Activated CD4-positive, alpha-beta T cell treated with anti-CD3 and anti-CD28 coated beads for 1 hour (primary cell): ENCODE results near the gene C10orf105.
A peak's percentile ranks its signal among the peaks of the same experiment; 100 is the strongest.

ENCODE experiments used
- DNase-seq: peaks from one replicate; pipeline ENCODE4 v3.0.0-alpha.2; 2020

Gene C10orf105

DNA sequence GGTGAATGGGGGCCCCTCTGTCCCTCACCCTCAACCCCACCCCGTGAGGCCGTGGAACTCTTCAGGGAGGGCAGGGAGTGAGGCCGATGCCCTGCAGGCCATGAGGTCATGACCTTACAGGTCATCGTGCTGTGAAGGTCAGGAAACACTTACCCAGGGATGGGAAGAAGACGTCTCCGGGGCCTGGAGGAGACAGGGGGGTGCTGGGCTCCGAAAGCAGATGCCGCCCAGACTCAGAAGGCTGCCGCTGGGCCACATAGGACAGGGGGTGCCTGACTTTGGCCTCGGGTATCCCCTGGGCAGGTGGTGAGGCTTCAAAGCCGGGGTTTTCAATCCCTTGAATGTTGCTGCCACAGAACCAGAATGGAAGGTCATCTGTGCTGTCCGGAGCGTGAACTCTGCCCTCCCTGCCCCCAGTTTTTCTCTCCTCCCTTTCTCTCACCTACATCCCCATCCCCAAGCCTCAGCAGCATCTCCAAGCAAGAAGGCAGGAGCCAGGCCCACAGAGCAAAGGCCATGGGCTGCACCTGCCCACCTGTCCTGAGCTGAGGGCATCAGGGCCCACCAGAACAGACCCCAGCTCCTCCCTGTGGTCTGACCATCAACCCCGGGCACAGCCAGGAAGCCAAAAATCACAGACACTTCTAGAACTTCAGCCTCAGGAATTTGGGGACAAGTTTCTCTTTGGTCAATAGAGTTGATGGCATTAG, 32.1 kb upstream of the C10orf105 start:
- no peak for DNase-seq

DNA sequence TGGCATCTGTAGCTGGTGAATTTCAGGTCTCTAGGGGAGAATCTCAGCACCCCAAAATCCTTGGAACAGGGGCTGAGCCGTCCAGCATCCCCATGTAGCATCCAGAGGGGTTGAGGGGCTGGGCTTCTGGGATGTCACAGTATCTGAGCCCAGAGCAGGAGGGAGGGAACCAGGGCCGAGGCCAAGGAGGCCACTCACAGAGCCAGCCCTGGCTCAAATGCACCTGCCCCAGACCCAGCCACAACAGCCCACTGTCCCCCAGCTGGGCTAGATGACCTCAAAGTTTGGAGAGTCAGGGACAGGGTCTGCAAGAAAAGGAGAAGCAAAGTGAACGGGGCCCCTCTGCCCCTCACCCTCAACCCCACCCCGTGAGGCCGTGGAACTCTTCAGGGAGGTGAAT, 31.4 kb upstream of the C10orf105 start:
- DNase-seq: no peak

DNA sequence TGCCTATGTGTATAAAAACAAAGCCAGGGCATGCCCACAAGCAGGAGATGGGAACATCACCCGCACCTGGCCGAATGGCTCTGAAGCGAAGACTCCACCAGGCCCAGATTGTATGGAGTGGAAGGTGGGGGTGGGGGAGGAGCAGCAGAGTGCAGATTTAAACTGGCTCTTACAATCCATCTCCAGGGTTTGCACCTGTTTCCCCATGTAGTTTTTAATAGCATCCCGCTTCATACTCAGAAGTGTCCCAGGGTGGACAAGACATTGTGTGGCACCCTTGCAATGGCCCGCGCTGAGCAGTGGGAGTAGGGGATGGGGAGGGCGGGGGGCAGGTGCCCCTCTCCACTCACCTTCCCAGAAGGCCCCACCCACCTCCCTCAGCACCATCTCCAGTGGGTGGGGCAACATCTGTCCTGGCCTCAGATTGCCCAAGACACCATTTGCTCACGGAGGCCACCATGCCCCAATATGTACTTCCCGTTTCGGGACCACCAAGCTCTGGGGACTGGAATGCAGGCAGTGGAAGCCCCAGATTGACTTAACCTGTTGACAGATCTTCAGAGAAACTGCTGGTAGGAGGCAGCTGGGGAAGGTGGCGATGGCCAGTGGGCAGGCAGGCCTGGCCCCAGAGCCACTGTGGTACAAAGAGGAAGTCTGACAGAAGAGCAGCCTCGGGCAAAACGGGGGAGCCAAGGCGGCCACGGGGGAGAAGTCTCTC, 30.7 kb upstream of the C10orf105 start:
- DNase-seq: no peak

DNA sequence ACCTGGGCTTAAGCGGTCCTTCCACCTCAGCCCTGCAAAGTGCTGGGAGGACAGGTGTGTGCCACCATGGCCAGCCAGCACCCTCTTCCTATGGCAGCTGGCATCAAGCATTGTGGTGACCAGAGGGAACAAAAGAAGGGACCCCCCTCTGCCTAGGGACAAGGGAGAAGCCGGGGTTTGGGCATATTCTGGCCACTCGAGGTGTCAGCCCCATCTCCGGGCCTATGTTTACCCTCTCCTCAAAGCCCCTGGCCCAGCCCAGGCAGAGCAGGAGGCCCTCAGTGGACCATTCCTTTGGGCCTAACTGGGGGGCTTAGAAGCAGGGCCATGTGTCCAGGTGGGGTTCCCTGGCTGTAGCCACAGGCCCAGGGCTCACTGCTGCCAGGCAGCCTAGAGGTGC, 29.8 kb upstream of the C10orf105 start:
- DNase-seq: no peak

DNA sequence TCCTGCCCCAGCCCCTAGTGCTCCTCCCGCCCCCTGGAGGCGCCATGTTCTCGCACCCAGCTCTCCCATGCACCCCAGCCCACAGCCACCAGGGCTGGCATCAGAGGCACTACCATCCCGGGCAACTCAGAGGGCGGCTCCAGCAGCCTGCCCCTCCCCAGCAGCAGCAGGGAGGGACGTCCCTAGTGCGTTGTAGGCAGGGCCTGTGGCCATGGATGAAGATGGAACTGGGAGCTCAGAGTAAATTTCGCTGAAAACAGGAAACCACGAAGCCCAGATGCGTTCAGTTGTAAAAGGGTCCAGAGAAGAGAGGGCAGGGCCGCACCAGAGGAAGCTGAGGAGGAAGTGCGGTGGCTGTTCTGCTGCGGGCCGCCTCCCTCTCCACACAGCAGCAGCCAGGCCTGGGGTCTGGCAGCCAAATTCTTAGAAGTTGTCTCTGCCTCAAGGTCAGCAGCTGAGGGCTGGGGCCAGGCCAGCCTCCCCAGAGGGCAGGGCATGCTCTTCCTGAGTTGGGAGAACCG, 29.2 kb upstream of the C10orf105 start:
- DNase-seq: peak; percentile 52

DNA sequence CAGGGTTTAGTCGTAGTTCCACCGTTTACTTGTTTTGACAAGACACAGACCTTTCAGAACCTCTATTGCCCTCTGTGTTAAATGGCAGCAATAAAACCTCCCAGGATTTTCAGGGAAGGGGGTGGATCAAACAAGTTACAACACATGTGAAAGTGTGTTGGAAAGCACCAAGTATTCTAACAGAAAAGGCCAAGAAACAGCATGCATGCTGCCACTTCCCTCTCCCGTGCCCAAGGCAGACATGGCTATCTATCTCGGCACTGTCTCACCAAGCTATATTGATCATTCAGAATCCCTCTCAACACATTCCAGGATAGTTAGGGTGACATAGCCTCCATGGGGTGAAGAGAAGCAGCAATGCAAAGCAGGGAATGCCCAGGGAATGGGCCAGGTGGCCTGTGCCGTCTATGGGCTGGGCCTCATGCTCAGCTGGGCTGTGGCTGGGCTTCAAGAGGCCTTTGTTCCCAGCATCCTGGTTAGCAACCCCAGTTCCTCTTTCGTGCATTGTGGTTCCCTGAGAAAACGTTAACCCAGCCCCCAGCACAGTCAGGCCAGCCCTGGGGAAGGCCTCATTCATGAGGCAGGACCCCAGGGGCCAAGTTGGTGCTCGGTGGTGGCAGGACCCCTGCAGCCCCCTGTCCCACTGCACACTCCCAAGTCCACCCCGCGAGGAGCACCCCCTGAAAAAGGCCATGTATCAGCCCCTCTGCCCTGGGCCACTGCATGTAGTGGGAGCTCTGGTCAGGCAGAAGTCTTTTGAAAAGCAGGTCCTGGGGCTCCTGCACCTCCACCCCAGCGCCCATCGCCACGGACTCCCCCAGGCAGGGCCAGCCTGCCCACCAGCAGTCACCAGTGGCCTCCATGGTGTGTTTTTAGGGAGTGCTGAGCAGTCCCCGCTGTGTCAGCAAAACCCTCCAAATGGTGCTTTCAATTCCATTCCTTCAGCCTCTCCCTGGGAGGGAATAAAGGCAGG, 28.3 kb upstream of the C10orf105 start:
- no peak for DNase-seq

DNA sequence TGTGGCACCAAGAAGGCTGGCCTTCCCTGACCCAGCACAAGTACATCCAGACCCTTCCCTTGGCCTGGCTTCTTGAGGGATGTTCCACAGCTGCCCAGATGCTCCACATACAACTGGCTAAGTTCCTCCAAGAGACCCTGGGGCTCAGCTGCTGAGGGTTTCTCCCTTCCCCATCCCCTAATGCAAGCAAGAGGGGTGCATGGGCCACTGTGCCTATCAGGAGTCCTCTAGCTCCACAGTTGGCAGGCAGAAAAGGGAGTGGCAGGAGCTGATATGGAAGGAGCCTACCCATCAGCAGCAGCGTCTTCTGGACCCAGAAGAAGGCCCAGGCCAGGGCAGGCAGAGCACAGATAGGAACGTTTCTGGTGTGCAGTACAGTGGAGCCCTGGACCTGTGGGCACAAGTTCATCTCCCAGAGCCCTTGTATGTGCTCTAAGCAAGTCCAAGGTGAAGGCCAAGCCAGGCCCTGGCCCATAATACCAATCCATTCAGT, 27.5 kb upstream of the C10orf105 start:
- no peak for DNase-seq

DNA sequence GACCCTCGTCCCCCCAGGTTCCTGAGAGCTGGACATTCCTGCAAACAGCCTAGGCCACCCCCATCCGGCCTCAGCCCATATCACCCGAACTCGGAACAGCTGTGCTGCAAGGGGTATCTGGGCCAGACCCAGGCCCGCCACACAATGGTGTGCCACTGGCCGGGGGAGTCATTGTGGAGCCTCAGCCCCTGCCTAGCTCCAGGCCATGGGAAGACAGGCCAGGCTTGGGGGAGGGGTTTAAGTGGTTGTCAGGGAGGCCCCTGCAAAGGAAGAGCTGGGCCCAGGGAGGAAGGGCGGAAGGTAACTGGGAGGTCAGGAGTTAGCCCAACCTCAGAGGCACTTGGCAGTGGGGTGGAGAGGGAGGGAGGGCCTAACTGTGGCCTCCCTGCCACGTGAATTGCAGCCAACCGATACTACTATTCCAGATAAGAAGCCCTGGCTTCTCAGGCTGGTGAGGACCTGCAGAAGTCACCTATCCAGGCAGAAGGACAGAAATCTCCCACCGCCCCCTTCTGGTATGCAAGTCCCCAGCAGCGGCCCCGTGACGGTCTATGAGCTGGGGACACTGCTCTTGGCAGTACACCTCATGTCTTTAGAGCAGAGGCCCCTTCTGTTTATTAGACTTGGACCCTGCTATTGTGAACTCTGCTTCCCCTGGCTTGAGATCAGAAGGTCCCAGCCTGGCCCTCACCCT, 26.9 kb upstream of the C10orf105 start:
- no peak for DNase-seq

DNA sequence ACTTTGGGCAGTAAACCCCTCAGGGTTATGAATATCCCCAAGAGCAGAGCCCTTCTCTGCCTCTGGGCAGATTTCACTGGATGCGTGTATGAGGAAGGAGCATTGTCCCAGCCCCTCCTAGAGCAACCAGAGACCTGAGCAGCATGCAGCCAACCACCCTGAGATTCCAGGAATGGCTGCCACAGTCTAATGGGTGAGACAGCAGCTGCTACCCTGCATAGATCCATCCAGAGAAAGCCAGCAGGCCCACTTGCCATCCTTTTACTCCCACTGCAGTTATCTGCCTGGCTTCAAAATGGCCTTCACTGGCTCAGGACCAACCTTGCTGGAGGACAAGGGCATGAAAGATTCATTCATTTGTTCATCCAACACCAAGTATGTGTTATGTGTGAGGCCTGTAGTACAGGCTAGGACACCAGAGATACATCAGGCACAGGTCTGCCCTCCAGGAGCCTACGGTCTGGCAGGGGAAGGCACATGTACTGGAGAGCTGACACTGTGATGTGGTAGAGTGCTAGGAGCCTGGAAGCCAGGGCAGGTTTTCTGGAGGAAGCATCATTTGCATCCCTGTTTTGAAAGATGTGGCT, 26.2 kb upstream of the C10orf105 start:
- DNase-seq: no peak

DNA sequence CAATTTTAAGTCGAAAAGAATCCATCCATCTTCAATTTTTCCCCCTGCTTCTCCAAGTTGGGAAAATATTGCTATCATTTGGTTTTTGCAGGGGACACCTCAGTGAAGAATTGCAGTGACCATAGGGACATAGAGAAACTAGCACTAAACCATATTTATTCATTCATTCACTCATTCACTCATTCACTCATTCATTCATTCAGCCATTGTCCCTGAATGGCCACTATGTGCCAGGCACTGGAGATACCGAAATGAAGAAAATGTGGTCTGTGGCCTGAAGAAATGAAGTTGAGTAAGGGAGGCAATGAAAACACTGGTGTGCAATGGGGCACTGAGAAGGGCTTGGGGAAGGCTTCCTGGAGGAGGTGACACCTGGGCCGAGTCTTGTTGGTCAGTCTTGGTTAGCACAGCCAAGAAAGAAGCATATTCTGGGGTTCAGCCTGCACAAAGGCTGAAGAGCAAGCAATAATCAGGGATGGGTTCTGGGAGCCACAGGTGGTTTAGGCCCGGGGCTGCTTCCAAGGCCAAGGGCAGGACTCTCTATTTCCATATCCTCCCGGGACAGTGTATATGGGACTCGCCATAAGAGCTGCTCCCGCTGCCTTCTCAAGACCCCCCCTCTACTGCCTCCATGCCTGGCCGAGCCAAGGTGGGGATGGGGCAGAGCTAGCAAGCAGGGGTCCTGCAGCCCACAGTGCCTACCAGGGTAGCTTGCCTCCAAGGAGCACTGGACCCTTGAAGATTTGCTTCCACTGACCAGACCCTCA, 25.5 kb upstream of the C10orf105 start:
- no peak for DNase-seq

DNA sequence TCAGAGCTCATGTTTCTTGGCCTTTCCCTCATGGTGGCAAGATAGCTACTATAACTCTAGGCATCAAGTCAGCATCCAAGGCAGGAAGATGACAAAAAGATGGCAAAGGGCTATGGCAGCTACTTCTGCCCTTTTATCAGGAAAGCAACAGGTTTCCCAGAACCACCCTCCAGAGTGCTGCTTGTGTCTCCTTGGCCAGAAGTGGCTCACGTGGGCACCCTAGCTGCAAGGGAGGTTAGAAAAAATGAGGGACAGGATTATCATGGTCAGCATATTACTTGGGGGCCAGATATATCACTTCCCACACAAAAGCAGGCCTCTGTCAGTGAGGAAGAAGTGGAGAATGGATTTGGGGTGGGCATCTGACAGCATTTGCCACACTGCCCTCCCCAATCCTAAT, 24.3 kb upstream of the C10orf105 start:
- DNase-seq: no peak

DNA sequence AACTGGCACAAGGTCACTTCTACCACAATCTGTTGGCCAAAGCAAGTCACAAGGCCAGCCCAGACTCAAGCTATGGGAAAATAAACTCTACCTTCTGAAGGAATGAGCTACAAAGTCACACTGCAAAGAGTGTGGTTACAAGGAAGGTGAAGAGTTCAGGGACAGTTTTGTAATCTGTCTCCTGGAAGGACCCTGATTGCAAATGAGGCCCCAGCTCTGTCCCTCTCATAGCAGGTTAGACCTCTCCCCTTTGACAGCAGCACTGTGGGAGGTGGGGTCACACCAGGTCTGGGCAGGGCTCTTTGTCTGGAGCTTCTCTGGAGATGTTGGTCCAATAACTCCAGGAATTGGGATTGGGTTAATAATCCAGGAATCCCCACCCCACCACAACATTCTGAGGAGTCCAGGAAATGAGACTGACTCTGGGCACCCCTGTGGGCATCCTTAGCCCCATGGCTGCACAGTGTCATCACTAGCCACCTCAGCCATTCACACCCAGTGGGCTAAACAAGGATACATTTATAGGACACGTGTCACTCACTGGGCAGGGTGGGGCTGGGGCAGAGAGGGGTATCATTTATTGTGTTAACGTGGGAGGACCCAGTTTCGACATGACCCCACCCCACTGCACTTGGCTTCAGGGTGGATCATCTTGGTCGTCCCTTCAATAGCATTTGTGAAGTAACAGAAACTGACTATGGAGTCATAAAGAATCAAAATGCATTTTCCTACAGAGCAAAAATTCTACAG, 23.7 kb upstream of the C10orf105 start:
- no peak for DNase-seq

DNA sequence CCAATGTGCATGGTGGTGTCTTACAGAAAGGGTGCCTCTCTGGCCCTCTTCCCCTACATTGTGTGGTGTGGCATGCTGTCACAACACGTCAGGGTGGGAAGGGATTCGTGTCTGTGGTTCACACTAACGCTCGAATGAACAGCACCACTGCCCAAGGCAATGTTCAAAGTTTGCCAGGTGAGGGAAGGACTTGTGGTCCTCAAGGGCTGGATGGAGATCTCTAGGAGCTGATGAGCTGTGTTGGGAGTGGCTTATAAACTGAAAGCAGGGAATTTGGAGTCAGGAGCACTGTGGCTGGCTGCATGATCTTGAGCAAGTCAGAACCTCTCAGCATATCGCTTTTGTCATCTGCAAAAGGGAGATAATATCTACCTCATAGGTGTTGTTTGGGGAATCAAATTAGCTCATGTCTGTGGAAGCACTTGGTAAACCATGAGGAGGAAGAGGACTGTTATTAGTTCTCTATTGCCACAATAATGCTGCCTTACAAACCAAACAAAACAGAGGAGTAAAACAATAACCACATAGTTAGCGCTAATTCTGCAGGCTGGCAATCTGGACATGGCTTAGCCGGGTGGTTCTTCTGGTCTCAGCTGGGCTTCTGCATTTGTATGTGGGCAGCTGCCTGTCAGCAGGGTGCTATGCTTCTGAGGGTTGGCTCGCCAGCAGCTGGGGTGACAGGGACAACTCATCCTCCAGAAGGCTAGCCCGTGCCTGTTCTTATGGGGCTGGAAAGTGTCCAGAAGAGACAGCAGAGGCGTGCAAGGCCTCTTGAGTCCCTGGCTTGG, 22.9 kb upstream of the C10orf105 start:
- no peak for DNase-seq

DNA sequence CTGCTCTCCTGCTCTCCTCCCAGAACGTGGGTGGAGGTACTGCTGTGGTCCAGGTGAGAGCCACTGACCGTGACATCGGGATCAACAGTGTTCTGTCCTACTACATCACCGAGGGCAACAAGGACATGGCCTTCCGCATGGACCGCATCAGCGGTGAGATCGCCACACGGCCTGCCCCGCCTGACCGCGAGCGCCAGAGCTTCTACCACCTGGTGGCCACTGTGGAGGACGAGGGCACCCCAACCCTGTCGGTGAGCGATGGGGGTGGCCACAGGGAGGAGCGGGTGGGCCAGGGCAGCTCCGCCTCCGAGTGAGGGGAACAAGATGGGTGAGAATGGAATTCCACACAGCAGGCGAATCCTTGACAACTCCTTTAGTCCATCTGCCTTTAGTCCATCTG, 22.1 kb upstream of the C10orf105 start:
- no peak for DNase-seq

DNA sequence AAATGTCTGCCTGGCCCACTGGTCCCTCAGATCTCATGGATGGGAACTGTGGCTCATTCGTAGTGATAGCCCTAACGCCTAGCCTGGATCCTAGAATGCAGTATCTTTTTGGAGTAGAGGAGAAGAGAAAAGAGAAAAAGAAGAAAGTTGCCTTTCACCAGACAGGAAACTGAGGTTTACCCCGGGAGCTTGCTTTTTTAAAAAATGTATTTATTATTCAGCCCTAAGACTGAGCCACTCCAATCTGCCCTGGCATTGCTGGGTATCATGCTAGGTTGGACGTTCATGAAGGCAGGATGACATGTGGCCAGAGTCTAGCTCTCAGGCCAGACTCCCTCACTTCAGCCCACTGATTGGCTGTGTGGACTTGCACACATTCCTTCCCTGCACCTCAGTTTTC, 21.5 kb upstream of the C10orf105 start:
- DNase-seq: no peak

DNA sequence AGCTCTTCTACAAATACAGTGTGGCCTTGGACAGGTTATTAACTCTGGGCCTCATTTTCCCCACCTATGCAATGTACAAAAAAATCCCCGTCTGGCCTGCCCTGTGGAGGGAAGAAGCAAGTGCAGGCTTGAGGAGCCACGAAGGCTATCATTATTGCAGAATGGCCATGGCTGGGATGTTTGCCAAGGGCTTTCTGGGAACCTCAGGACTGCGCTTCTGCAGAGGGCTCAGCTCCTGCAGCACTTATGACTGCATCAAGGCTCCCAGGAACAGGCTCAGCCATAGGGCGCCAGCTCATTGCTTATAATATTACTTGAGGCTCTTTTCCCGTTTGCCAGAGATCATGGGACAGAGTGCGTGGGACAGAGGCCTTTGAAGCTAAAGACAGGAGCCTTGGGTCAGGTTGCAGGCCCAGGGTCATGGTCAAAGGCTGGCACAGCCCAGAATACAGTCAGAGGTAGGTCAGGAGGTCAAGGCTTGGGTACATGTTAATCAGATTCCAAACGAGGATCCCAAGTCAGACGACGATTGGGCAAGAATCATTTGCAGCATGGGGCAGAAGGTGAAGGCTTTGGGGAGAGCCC, 20.6 kb upstream of the C10orf105 start:
- DNase-seq: no peak

DNA sequence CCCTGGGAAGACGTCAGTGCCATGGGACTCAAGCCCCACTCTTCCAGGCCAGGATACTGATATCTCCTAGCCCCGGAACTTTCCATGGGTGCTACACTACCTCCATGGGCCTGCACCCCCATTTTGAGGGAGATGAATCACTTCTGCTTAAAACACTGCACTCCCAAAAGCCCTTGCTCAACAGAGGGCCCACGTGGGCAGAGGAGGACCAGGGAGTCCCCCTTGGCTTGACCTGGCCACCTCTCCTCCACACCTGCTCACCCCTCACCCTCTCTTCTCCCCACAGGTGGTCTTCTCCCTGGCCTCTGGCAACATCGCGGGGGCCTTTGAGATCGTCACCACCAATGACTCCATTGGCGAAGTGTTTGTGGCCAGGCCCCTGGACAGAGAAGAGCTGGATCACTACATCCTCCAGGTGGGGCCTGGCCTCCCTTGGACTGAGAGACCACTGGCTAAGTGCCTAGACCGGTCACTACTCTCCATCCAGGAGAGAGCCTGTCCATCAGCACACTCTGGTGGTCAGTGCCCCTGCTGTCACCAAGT, 19.9 kb upstream of the C10orf105 start:
- no peak for DNase-seq

DNA sequence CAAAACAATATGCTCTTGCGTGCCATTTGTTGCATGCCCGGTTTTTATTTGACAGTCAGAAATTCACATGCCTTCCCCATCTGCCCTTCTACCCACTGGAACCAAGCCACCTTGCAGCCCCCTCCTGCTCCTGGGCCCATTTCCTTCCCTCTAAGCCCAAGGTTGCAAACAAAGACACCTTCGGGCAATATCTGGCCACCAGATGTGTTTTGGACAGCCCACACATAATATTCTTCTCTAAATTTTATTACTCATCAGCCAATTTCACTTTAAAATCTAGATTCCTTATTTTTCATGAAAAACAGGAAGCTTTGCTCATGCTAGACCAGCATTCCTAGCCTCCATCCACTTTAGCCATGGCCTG, 18.2 kb upstream of the C10orf105 start:
- no peak for DNase-seq
